GM19324 (cell line): ENCODE data around the gene SF1.

Experiments
- ATAC-seq: cut with Tn5 transposase; IDR thresholded peaks from one replicate; pipeline ENCODE4 v1.9.1; 2021; ENCODE audit warnings: mild to moderate bottlenecking, moderate library complexity; ENCODE audit not compliant: unreplicated experiment, low FRiP score

Gene SF1

GRCh38 chr11:64715756-64716472, 62.4 kb downstream of the SF1 start:
- no peak for ATAC-seq

- no peak for ATAC-seq
These were observed 63.2 kb downstream of the SF1 start for GRCh38 chr11:64715110-64715509.

- no peak for ATAC-seq
These were observed 63.7 kb downstream of the SF1 start for GRCh38 chr11:64714666-64715065.
